Tibial artery (tissue), 4 donors: Measurements from ENCODE around the gene ADRA2B.

Source experiments
- DNase-seq, 2 donors: peaks; one replicate each; pipeline ENCODE4 v3.0.0-alpha.2; 2019
- H3K27ac ChIP-seq, 2 donors: fragments of 200-600 bp; sonication (generic) in 1 of 2; 1 replicate in 1 of 2; 2 replicates in 1 of 2; pipeline ENCODE4 v1.5.1; 2018 to 2019; ENCODE audit warnings: mild to moderate bottlenecking in 1 of 2
- H3K27me3 ChIP-seq, 2 donors: fragments of 200-600 bp; sonication (generic) in 1 of 2; one replicate each; pipeline versions ENCODE4 v1.5.1 to v1.6.0; 2016 to 2019
- H3K36me3 ChIP-seq, 3 donors: fragments of 200-600 bp; sonication (generic) in 2 of 3; one replicate each; pipeline ENCODE4 v1.5.1; 2016 to 2019; ENCODE audit warnings: mild to moderate bottlenecking in 2 of 3
- H3K4me1 ChIP-seq, 4 donors: fragments of 200-600 bp; sonication (generic) in 2 of 4; 1 replicate in 3 of 4; 2 replicates in 1 of 4; pipeline ENCODE4 v1.5.1; 2016 to 2019
- H3K4me3 ChIP-seq, 2 donors: fragments of 200-600 bp; sonication (generic) in 1 of 2; 1 replicate in 1 of 2; 2 replicates in 1 of 2; pipeline ENCODE4 v1.5.1; 2018 to 2019; ENCODE audit warnings: mild to moderate bottlenecking in 2 of 2
- H3K9me3 ChIP-seq, 3 donors: fragments of 200-600 bp; sonication (generic) in 1 of 3; one replicate each; pipeline ENCODE4 v1.5.1; 2016 to 2019
- intact Hi-C: fragments of 100-400 bp; cut with DNase I; formaldehyde crosslinking; loops from one replicate; pipeline ENCODE4 v1.15.0; 2023; ENCODE audit warnings: low total_unique reads
- TF ChIP-seq, protein P1 (sequence below), 2 experiments: fragments of 200-600 bp in 1 of 2; fragments of 450-650 bp in 1 of 2; IDR thresholded peaks; one replicate each; pipeline ENCODE4 v1.5.1; 2017 to 2019; ENCODE audit warnings: antibody characterized with exemption in 2 of 2, mild to moderate bottlenecking in 1 of 2, moderate library complexity in 1 of 2

The ADRA2B gene

GRCh38 chr2:96159084-96159830, 42.9 kb upstream of the ADRA2B start:
- Histone ChIP-seq H3K4me3 (no peak overlapping the region), H3K27ac (no peak overlapping the region), H3K9me3 (no peaks in the 10 kb centered on the region), H3K27me3 (peaks cover 0 to 33% of the 10 kb centered on the region in 2 donors), H3K36me3 (no peaks in the 10 kb centered on the region), H3K4me1 (no peaks in the 10 kb centered on the region)
- intact Hi-C loops, result no loop called here
- DNase-seq, result no peak
- TF ChIP-seq, protein P1, sequence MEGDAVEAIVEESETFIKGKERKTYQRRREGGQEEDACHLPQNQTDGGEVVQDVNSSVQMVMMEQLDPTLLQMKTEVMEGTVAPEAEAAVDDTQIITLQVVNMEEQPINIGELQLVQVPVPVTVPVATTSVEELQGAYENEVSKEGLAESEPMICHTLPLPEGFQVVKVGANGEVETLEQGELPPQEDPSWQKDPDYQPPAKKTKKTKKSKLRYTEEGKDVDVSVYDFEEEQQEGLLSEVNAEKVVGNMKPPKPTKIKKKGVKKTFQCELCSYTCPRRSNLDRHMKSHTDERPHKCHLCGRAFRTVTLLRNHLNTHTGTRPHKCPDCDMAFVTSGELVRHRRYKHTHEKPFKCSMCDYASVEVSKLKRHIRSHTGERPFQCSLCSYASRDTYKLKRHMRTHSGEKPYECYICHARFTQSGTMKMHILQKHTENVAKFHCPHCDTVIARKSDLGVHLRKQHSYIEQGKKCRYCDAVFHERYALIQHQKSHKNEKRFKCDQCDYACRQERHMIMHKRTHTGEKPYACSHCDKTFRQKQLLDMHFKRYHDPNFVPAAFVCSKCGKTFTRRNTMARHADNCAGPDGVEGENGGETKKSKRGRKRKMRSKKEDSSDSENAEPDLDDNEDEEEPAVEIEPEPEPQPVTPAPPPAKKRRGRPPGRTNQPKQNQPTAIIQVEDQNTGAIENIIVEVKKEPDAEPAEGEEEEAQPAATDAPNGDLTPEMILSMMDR (IDR thresholded peaks at IDR 0.05), result no peak

DNA sequence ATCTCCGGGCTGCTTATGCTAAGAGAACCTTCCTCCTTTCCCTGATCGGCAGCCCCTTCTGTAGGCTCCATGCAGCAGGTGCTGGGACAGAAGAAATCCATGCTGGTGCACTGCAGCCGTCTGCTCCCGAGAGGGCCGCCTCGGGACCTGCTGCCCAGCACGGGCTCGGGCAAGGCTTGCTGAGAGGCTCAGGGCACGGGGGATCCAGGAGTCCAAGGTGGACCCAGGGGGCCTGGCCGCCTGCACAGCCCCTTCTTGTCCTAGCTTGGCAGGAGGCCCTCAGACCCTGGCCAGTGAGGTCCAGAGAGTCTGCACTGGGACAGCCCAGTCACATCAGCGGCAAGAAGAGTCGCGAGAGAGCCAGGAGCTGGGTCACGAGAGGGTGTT, 42.2 kb upstream of the ADRA2B start:
- no peak overlapping the region for H3K4me3 ChIP-seq
- H3K4me1 ChIP-seq, result no peaks in the 10 kb centered on the region
- intact Hi-C loops, result no loop called here
- no peak for DNase-seq
- no peaks in the 10 kb centered on the region for H3K9me3 ChIP-seq
- TF ChIP-seq, protein P1 (IDR thresholded peaks at IDR 0.05), result no peak
- H3K36me3 ChIP-seq, result no peaks in the 10 kb centered on the region
- H3K27me3 ChIP-seq, result peaks cover 0 to 26% of the 10 kb centered on the region in 2 donors
- no peak overlapping the region for H3K27ac ChIP-seq

DNA sequence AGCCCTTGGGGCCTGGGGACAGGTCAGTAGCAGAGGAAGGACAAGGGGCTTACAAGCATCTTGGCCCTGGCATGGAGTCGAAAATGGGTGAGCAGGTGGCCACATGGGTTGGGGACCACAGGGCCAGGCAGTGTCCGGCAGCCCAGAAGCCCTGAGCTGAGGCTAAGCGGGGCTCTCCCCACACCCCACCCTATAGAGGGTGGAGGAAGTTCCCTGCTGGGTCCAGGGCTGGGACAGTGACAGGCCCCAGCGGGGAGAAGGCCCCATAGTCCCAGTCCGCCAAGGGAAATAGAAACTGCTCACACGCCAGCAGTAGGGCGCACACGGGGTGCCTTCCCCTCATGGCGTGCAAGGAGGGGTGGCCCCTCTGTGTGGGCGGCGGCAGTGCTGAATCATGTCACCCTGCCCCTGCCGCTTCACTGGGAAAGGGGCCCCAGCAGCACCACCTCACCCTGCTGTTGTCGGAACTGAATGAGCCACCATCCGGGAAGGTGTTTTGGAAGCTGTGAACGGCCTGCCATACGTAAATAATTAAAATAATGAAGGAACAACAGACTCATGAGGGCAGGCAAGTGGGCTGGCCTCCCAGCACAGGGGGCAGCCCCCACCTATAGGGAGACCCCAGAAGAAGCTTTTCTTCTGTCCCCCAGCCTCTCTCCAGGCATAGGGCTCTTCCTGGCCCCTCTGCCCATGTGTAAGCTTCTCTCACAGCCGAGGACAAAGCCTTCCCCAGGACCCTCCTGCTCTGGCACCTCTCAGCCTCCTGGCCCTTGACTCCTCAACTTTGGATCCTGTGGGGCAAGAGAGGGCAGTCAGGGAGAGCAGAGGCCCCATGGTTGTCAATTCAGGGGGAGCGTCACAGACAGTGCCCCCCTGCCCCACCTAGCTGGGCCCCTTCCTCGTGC, 41.5 kb upstream of the ADRA2B start:
- peaks cover 0 to 23% of the 10 kb centered on the region in 2 donors for H3K27me3 ChIP-seq
- no peak for DNase-seq
- H3K9me3 ChIP-seq, result no peaks in the 10 kb centered on the region
- no peaks in the 10 kb centered on the region for H3K36me3 ChIP-seq
- intact Hi-C loops, result no loop called here
- no peak overlapping the region for H3K4me3 ChIP-seq
- TF ChIP-seq, protein P1 (IDR thresholded peaks at IDR 0.05), result no peak
- H3K27ac ChIP-seq, result no peak overlapping the region
- no peaks in the 10 kb centered on the region for H3K4me1 ChIP-seq

- Histone ChIP-seq H3K4me3 (no peak overlapping the region), H3K4me1 (no peaks in the 10 kb centered on the region), H3K36me3 (no peaks in the 10 kb centered on the region), H3K27ac (no peak overlapping the region), H3K9me3 (no peaks in the 10 kb centered on the region), H3K27me3 (peaks cover 0 to 23% of the 10 kb centered on the region in 2 donors)
- intact Hi-C loops, result no loop called here
- no peak for DNase-seq
- TF ChIP-seq, protein P1 (IDR thresholded peaks at IDR 0.05), result no peak
Observed at GRCh38 chr2:96156926-96157648, 40.7 kb upstream of the ADRA2B start.

DNA sequence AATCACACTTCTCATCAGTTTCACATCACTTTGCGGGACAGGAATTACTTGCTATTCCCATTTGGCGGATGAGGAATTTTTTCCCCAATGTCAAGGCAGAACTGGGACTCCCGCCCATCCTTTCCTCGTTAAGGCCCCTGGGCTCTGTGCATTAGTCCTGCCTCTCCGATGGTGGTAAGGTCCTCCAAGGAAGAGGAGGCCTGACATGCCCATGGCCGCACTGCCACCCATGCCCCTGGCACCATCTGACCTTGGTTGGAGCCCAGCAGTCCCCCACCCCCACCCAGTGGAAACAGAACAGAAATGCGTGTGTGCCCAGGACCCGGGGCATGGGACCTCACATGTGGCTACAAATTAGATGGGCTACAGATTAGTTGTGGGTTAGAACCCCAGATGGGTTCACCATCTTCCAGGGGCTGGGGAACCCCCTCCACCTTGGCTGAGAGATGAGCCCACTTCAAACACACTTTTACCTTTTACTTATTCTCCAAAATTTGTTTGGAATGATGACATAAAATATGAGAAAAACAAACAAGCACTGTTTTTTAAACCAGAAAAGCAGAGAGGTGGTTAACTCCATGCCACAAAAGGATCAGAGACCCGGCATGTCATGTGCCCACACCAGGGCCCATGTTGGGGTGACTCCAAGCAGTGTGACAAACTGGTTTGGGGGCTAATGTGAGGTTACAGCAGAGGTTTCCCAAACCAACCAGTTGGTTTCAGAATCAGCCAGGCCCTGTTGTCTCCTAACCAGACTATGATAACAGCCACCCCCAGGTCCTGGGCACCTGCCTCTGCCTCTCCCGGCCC, 39.8 kb upstream of the ADRA2B start:
- Histone ChIP-seq H3K36me3 (no peaks in the 10 kb centered on the region), H3K4me1 (no peaks in the 10 kb centered on the region), H3K9me3 (no peaks in the 10 kb centered on the region), H3K4me3 (no peak overlapping the region), H3K27me3 (peaks cover 0 to 23% of the 10 kb centered on the region in 2 donors), H3K27ac (no peak overlapping the region)
- no peak for DNase-seq
- intact Hi-C loops, result no loop called here
- TF ChIP-seq, protein P1 (IDR thresholded peaks at IDR 0.05), result no peak
